Neural progenitor cell (in vitro differentiated cells): ENCODE measurements around the gene KRT2. TPM values are rescaled to one million over a fixed set of nuclear protein-coding genes. Genes with fewer than 3 reads are reported as not detected.

Experiments
- DNase-seq: peaks from one replicate; pipeline ENCODE4 v3.0.0-alpha.2; 2016; ENCODE audit warnings: low spot score
- H2AFZ ChIP-seq: fragments of 200-600 bp; sonication (generic); replicated peaks from 2 replicates; pipeline ENCODE4 v1.6.1; 2016; ENCODE audit warnings: antibody characterized with exemption
- H3F3A ChIP-seq: fragments of 200-600 bp; sonication (generic); 2 replicates; pipeline ENCODE4 v1.6.1; 2016; ENCODE audit warnings: antibody characterized with exemption, low read depth
- H3K27ac ChIP-seq: fragments of 200-600 bp; sonication (generic); 2 replicates; pipeline ENCODE4 v1.5.1; 2016; ENCODE audit warnings: mild to moderate bottlenecking
- H3K27me3 ChIP-seq: fragments of 200-600 bp; sonication (generic); 2 replicates; pipeline ENCODE4 v1.6.1; 2016; ENCODE audit warnings: mild to moderate bottlenecking, moderate library complexity
- H3K36me3 ChIP-seq: fragments of 200-600 bp; sonication (generic); 2 replicates; pipeline ENCODE4 v1.5.1; 2016
- H3K4me1 ChIP-seq: fragments of 200-600 bp; sonication (generic); 2 replicates; pipeline ENCODE4 v1.6.1; 2016; ENCODE audit warnings: mixed run types
- H3K4me2 ChIP-seq: fragments of 200-600 bp; sonication (generic); 2 replicates; pipeline ENCODE4 v1.6.1; 2016
- H3K4me3 ChIP-seq: fragments of 200-600 bp; sonication (generic); 2 replicates; pipeline ENCODE4 v1.5.1; 2016
- H3K79me2 ChIP-seq: fragments of 200-600 bp; sonication (generic); 2 replicates; pipeline ENCODE4 v1.6.1; 2016; ENCODE audit warnings: low read depth
- H3K9ac ChIP-seq: fragments of 200-600 bp; sonication (generic); 2 replicates; pipeline ENCODE4 v1.6.1; 2016
- H3K9me3 ChIP-seq: fragments of 200-600 bp; sonication (generic); 2 replicates; pipeline ENCODE4 v1.5.1; 2016; ENCODE audit warnings: low read depth
- H4K20me1 ChIP-seq: fragments of 200-600 bp; sonication (generic); 2 replicates; pipeline ENCODE4 v1.6.1; 2016; ENCODE audit warnings: low read depth
- H3K27ac Mint-ChIP-seq: 3 replicates; pipeline ENCODE4 v1.8.0; 2021; ENCODE audit warnings: mixed read lengths
- H3K27me3 Mint-ChIP-seq: 2 replicates; pipeline ENCODE4 v1.8.0; 2022; ENCODE audit warnings: low read depth, mild to moderate bottlenecking, inconsistent platforms, moderate library complexity, mixed read lengths; ENCODE audit not compliant: insufficient read depth
- H3K36me3 Mint-ChIP-seq: 3 replicates; pipeline ENCODE4 v1.8.0; 2021; ENCODE audit warnings: mixed read lengths
- H3K4me1 Mint-ChIP-seq: 3 replicates; pipeline ENCODE4 v1.8.0; 2021; ENCODE audit warnings: mixed read lengths
- H3K4me3 Mint-ChIP-seq: 3 replicates; pipeline ENCODE4 v1.8.0; 2021; ENCODE audit warnings: mild to moderate bottlenecking, moderate library complexity, mixed read lengths
- H3K9me3 Mint-ChIP-seq: 3 replicates; pipeline ENCODE4 v1.8.0; 2020; ENCODE audit warnings: mixed read lengths
- EZH2 ChIP-seq: fragments of 200-600 bp; sonication (generic); IDR thresholded peaks from 2 replicates; pipeline ENCODE4 v1.6.1; 2017; ENCODE audit warnings: antibody characterized with exemption, mild to moderate bottlenecking, moderate library complexity
- EZH2phosphoT487 ChIP-seq: fragments of 200-600 bp; sonication (generic); IDR thresholded peaks from 2 replicates; pipeline ENCODE4 v1.6.1; 2017; ENCODE audit warnings: antibody characterized with exemption
- total RNA-seq: library from RNA; depleted of rRNA; stranded (reverse); fragments of >200 nt; gene quantifications from 2 replicates; pipeline ENCODE4 v1.2.3, GENCODE V29; 2015; ENCODE audit warnings: low replicate concordance
- TF ChIP-seq, protein P1 (sequence below): fragments of 200-600 bp; sonication (generic); IDR thresholded peaks from 2 replicates; pipeline ENCODE4 v1.5.1; 2017; ENCODE audit warnings: antibody characterized with exemption, mild to moderate bottlenecking

KRT2 gene
- total RNA-seq, 1 donor from 2014 or later: not detected

DNA sequence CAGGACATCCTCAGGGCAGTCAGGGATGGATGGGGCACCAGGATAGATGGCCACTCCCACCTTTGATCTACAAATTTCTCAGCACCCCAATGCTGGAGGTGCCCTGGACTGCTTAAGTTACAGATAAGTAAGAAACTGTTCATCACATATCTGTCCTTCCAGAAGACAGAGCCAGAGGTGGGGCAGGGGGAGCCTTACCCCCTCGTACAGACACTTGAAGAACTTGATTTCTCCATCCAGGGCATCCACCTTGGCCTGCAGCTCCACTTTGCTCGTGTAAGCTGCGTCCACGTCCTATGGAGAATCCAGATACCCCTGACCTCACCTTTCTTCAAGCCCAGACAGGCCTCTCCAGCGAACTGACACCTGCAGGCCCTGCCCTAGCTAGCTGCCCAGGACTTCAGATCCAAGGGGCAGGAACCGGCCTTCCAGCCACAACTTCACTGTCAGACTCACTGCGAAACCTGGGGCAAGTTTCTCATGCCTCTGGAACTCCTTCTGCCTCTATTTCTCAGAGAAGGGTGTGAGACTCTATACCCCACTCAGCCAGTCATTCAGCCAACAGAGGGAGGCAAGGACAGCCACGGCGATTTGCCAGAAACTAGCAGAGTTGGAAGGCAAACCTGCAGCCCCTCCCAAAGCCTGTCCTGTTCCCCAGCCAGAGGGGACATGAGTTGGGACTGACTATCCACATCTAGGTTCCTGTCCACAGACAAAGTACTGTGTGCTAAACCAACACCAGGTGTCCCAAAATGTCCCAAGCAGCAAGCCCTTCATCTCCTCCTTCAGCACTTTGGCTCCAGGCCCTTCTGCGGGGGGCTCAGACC is 37.4 kb downstream of the KRT2 start:
- Histone ChIP-seq H3K4me3 (no peak overlapping the region), H3K27me3 (peaks cover 9% of the 10 kb centered on the region), H3K9ac (no peak overlapping the region), H4K20me1 (no peaks in the 10 kb centered on the region), H3K79me2 (no peaks in the 10 kb centered on the region), H3K4me2 (no peak overlapping the region), H3K4me1 (no peaks in the 10 kb centered on the region), H3F3A (no peaks in the 10 kb centered on the region), H3K36me3 (no peaks in the 10 kb centered on the region), H3K27ac (no peak overlapping the region), H2AFZ (no peak overlapping the region), H3K9me3 (no peaks in the 10 kb centered on the region)
- TF ChIP-seq EZH2phosphoT487 (no peak), EZH2 (no peak)
- TF ChIP-seq, protein P1, sequence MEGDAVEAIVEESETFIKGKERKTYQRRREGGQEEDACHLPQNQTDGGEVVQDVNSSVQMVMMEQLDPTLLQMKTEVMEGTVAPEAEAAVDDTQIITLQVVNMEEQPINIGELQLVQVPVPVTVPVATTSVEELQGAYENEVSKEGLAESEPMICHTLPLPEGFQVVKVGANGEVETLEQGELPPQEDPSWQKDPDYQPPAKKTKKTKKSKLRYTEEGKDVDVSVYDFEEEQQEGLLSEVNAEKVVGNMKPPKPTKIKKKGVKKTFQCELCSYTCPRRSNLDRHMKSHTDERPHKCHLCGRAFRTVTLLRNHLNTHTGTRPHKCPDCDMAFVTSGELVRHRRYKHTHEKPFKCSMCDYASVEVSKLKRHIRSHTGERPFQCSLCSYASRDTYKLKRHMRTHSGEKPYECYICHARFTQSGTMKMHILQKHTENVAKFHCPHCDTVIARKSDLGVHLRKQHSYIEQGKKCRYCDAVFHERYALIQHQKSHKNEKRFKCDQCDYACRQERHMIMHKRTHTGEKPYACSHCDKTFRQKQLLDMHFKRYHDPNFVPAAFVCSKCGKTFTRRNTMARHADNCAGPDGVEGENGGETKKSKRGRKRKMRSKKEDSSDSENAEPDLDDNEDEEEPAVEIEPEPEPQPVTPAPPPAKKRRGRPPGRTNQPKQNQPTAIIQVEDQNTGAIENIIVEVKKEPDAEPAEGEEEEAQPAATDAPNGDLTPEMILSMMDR: no peak
- H3K9me3 Mint-ChIP-seq: no peaks in the 10 kb centered on the region
- H3K4me3 Mint-ChIP-seq: no peak overlapping the region
- H3K36me3 Mint-ChIP-seq: no peaks in the 10 kb centered on the region
- no peak for DNase-seq
- no peaks in the 10 kb centered on the region for H3K4me1 Mint-ChIP-seq
- no peak overlapping the region for H3K27ac Mint-ChIP-seq
- peaks cover 3% of the 10 kb centered on the region for H3K27me3 Mint-ChIP-seq

DNA sequence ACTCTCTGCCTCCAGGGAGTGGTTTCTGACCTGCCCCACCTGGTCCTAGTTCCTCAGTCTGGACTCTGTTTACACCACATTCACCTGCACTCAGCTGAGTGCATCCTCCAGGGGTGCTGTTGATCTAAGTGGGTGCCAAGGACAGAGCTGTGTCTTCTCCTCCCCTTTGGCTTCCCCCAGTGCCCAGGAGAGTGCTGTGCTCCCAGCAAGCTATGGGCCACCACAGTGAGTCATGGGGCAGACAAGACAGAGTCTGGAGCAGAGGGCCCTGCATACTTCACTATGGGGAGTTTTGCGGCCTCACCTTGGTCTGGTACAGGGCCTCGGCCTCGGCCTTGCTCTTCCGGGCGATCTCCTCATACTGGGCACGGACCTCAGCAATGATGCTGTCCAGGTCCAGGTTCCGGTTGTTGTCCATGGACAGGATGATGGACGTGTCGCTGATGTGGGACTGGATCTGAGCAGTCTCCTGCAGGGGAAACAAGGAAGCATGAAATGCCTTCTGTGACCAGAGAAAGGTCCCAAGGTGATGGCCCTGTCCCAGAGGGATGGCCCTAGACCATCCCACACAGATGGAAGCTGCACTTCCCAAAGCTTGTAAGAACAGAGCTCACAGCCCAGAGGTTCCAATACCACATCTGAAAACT is 38.5 kb downstream of the KRT2 start:
- Histone ChIP-seq H3K9me3 (no peaks in the 10 kb centered on the region), H3K36me3 (no peaks in the 10 kb centered on the region), H3K79me2 (no peaks in the 10 kb centered on the region), H4K20me1 (no peaks in the 10 kb centered on the region), H3K4me3 (no peak overlapping the region), H3K27me3 (peaks cover 9% of the 10 kb centered on the region), H2AFZ (no peak overlapping the region), H3K27ac (no peak overlapping the region), H3K9ac (no peak overlapping the region), H3K4me1 (no peaks in the 10 kb centered on the region), H3K4me2 (no peak overlapping the region), H3F3A (no peaks in the 10 kb centered on the region)
- TF ChIP-seq EZH2phosphoT487 (no peak), EZH2 (no peak)
- TF ChIP-seq, protein P1: no peak
- no peak for DNase-seq
- Mint-ChIP-seq H3K27ac (no peak overlapping the region), H3K4me3 (no peak overlapping the region), H3K27me3 (peaks cover 3% of the 10 kb centered on the region), H3K9me3 (no peaks in the 10 kb centered on the region), H3K4me1 (no peaks in the 10 kb centered on the region), H3K36me3 (no peaks in the 10 kb centered on the region)

DNA sequence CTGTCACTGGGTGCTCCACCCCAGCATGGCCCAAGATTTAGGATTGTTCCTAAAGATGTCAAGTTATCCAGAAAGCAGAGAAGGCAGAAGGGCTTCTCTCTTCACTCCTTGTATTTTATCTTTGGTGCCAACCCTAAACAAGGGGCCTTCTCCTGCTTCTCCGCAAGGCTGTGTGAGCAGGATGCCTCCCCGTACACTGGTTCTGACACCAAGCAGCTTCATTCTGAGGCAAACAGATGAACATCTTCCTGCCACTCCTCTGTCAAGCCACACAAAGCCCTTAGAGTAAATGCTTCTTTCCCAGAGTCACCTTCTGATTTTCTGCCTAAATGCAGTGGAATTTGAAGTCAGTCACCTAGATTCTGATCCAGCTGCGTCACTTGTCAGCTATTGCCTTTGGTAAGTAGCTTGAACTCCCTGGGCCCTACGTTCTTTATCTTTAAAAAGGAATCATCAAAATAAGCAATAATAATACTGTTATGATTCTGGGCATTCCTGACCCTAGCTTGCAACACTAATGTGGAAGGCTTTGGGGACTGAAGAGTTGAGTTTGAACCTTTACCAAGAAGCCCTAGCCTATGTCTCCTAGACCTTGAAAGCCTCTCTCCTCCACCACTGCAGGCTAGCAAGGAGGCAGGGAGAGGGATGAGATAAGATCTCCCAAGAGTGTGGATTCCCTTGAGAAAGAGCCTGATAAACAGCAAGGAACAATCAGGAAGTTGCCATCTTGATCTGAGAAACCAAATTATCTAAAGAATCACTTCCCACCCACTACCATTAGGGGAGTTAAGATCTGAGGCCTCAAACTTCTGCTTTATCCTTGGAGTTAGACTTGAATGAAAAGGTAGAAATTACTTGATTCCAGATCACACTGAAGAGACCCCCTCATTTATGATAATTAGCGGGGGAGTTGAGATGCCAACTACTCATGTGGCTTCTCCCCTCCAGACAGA is 39.3 kb downstream of the KRT2 start:
- no peak overlapping the region for H3K4me2 ChIP-seq
- H3F3A ChIP-seq: no peaks in the 10 kb centered on the region
- Mint-ChIP-seq H3K9me3 (no peaks in the 10 kb centered on the region), H3K27ac (no peak overlapping the region), H3K4me3 (no peak overlapping the region), H3K4me1 (no peaks in the 10 kb centered on the region), H3K36me3 (no peaks in the 10 kb centered on the region), H3K27me3 (peaks cover 3% of the 10 kb centered on the region)
- H3K4me1 ChIP-seq: no peaks in the 10 kb centered on the region
- no peaks in the 10 kb centered on the region for H3K9me3 ChIP-seq
- no peaks in the 10 kb centered on the region for H3K36me3 ChIP-seq
- H3K9ac ChIP-seq: no peak overlapping the region
- H3K4me3 ChIP-seq: no peak overlapping the region
- no peaks in the 10 kb centered on the region for H3K79me2 ChIP-seq
- H2AFZ ChIP-seq: no peak overlapping the region
- no peak overlapping the region for H3K27ac ChIP-seq
- H4K20me1 ChIP-seq: no peaks in the 10 kb centered on the region
- no peak for DNase-seq
- peaks cover 9% of the 10 kb centered on the region for H3K27me3 ChIP-seq
- TF ChIP-seq, protein P1: no peak
- TF ChIP-seq EZH2 (no peak), EZH2phosphoT487 (no peak)
